ENCODE measurements around the gene ADAMTSL1.

Gene ADAMTSL1

GRCh38 chr9:18473652-18474279 lies at the start of gene ADAMTSL1:
ADAMTSL1 (plus strand) TSS chr9:18474153; CDS start chr9:18474233, 80 bp downstream.
- no peak within 1 kb of the TSS for H3K27ac Mint-ChIP-seq
- no peaks in the 10 kb centered on the region for H3K4me1 Mint-ChIP-seq (ENCODE audit: low read depth)
- H3K9me3 Mint-ChIP-seq, result no peaks in the 10 kb centered on the region
- peaks cover 27% of the 10 kb centered on the region for H3K27me3 Mint-ChIP-seq
- H3K4me3 Mint-ChIP-seq, result no peak within 1 kb of the TSS
- no peaks in the 10 kb centered on the region for H3K36me3 Mint-ChIP-seq (ENCODE audit: low read depth)

- no peaks in the 10 kb centered on the region for H3K4me1 Mint-ChIP-seq (ENCODE audit: low read depth)
- no peaks in the 10 kb centered on the region for H3K36me3 Mint-ChIP-seq (ENCODE audit: low read depth)
- no peak overlapping the region for H3K4me3 Mint-ChIP-seq
- no peaks in the 10 kb centered on the region for H3K27me3 Mint-ChIP-seq
- H3K9me3 Mint-ChIP-seq, result no peaks in the 10 kb centered on the region
- H3K27ac Mint-ChIP-seq, result no peak overlapping the region
These were observed 46.3 kb upstream of the ADAMTSL1 start for GRCh38 chr9:18427691-18428090.

- H3K36me3 Mint-ChIP-seq (ENCODE audit: low read depth), result no peaks in the 10 kb centered on the region
- H3K27ac Mint-ChIP-seq, result no peak overlapping the region
- no peak overlapping the region for H3K4me3 Mint-ChIP-seq
- H3K4me1 Mint-ChIP-seq (ENCODE audit: low read depth), result no peaks in the 10 kb centered on the region
- no peaks in the 10 kb centered on the region for H3K9me3 Mint-ChIP-seq
- H3K27me3 Mint-ChIP-seq, result peaks cover under 1% of the 10 kb centered on the region
These were observed 45.3 kb upstream of the ADAMTSL1 start for GRCh38 chr9:18428661-18429060.

GRCh38 chr9:18429070-18429469 lies 44.9 kb upstream of the ADAMTSL1 start:
- Mint-ChIP-seq H3K27me3 (peaks cover 3% of the 10 kb centered on the region), H3K4me1 (ENCODE audit: low read depth) (no peaks in the 10 kb centered on the region), H3K9me3 (no peaks in the 10 kb centered on the region), H3K36me3 (ENCODE audit: low read depth) (no peaks in the 10 kb centered on the region), H3K4me3 (no peak overlapping the region), H3K27ac (no peak overlapping the region)

- no peaks in the 10 kb centered on the region for H3K36me3 Mint-ChIP-seq (ENCODE audit: low read depth)
- no peak overlapping the region for H3K27ac Mint-ChIP-seq
- H3K9me3 Mint-ChIP-seq, result no peaks in the 10 kb centered on the region
- peaks cover 26% of the 10 kb centered on the region for H3K27me3 Mint-ChIP-seq
- H3K4me3 Mint-ChIP-seq, result no peak overlapping the region
- H3K4me1 Mint-ChIP-seq (ENCODE audit: low read depth), result peaks cover 3% of the 10 kb centered on the region
These were observed 40.3 kb upstream of the ADAMTSL1 start for GRCh38 chr9:18433620-18434019.

- Mint-ChIP-seq H3K27me3 (peaks cover 39% of the 10 kb centered on the region), H3K36me3 (ENCODE audit: low read depth) (no peaks in the 10 kb centered on the region), H3K9me3 (no peaks in the 10 kb centered on the region), H3K4me1 (ENCODE audit: low read depth) (peaks cover 3% of the 10 kb centered on the region), H3K27ac (no peak overlapping the region), H3K4me3 (no peak overlapping the region)
These were observed 36.4 kb upstream of the ADAMTSL1 start for GRCh38 chr9:18437315-18438201.

- peaks cover 39% of the 10 kb centered on the region for H3K27me3 Mint-ChIP-seq
- H3K4me3 Mint-ChIP-seq, result no peak overlapping the region
- no peak overlapping the region for H3K27ac Mint-ChIP-seq
- no peaks in the 10 kb centered on the region for H3K36me3 Mint-ChIP-seq (ENCODE audit: low read depth)
- H3K9me3 Mint-ChIP-seq, result no peaks in the 10 kb centered on the region
- peaks cover 3% of the 10 kb centered on the region for H3K4me1 Mint-ChIP-seq (ENCODE audit: low read depth)
These were observed 35.5 kb upstream of the ADAMTSL1 start for GRCh38 chr9:18438300-18438925.

- Mint-ChIP-seq H3K4me3 (no peak overlapping the region), H3K4me1 (ENCODE audit: low read depth) (peaks cover 3% of the 10 kb centered on the region), H3K36me3 (ENCODE audit: low read depth) (no peaks in the 10 kb centered on the region), H3K9me3 (no peaks in the 10 kb centered on the region), H3K27ac (no peak overlapping the region), H3K27me3 (peaks cover 36% of the 10 kb centered on the region)
These were observed 35.0 kb upstream of the ADAMTSL1 start for GRCh38 chr9:18438951-18439350.

GRCh38 chr9:18441261-18441660 lies 32.7 kb upstream of the ADAMTSL1 start:
- Mint-ChIP-seq H3K4me3 (no peak overlapping the region), H3K27me3 (peaks cover 29% of the 10 kb centered on the region), H3K27ac (no peak overlapping the region), H3K36me3 (ENCODE audit: low read depth) (no peaks in the 10 kb centered on the region), H3K4me1 (ENCODE audit: low read depth) (peaks cover 3% of the 10 kb centered on the region), H3K9me3 (no peaks in the 10 kb centered on the region)

GRCh38 chr9:18442629-18443491 lies 31.1 kb upstream of the ADAMTSL1 start:
- peaks cover 20% of the 10 kb centered on the region for H3K27me3 Mint-ChIP-seq
- no peak overlapping the region for H3K4me3 Mint-ChIP-seq
- no peak overlapping the region for H3K27ac Mint-ChIP-seq
- peaks cover 2% of the 10 kb centered on the region for H3K4me1 Mint-ChIP-seq (ENCODE audit: low read depth)
- H3K9me3 Mint-ChIP-seq, result no peaks in the 10 kb centered on the region
- H3K36me3 Mint-ChIP-seq (ENCODE audit: low read depth), result no peaks in the 10 kb centered on the region

- Mint-ChIP-seq H3K4me1 (ENCODE audit: low read depth) (no peaks in the 10 kb centered on the region), H3K36me3 (ENCODE audit: low read depth) (no peaks in the 10 kb centered on the region), H3K4me3 (no peak overlapping the region), H3K27ac (no peak overlapping the region), H3K27me3 (peaks cover 4% of the 10 kb centered on the region), H3K9me3 (no peaks in the 10 kb centered on the region)
These were observed 26.8 kb upstream of the ADAMTSL1 start for GRCh38 chr9:18447131-18447530.

- H3K4me1 Mint-ChIP-seq (ENCODE audit: low read depth), result no peaks in the 10 kb centered on the region
- no peak overlapping the region for H3K27ac Mint-ChIP-seq
- peaks cover 4% of the 10 kb centered on the region for H3K27me3 Mint-ChIP-seq
- no peak overlapping the region for H3K4me3 Mint-ChIP-seq
- H3K9me3 Mint-ChIP-seq, result no peaks in the 10 kb centered on the region
- no peaks in the 10 kb centered on the region for H3K36me3 Mint-ChIP-seq (ENCODE audit: low read depth)
These were observed 26.4 kb upstream of the ADAMTSL1 start for GRCh38 chr9:18447541-18447940.

- H3K9me3 Mint-ChIP-seq, result no peaks in the 10 kb centered on the region
- no peaks in the 10 kb centered on the region for H3K36me3 Mint-ChIP-seq (ENCODE audit: low read depth)
- no peaks in the 10 kb centered on the region for H3K4me1 Mint-ChIP-seq (ENCODE audit: low read depth)
- H3K27ac Mint-ChIP-seq, result no peak overlapping the region
- H3K27me3 Mint-ChIP-seq, result peaks cover 4% of the 10 kb centered on the region
- no peak overlapping the region for H3K4me3 Mint-ChIP-seq
These were observed 25.9 kb upstream of the ADAMTSL1 start for GRCh38 chr9:18448101-18448500.

GRCh38 chr9:18451406-18451805 lies 22.5 kb upstream of the ADAMTSL1 start:
- H3K27ac Mint-ChIP-seq, result no peak overlapping the region
- peaks cover 4% of the 10 kb centered on the region for H3K27me3 Mint-ChIP-seq
- no peaks in the 10 kb centered on the region for H3K9me3 Mint-ChIP-seq
- H3K4me1 Mint-ChIP-seq (ENCODE audit: low read depth), result no peaks in the 10 kb centered on the region
- H3K4me3 Mint-ChIP-seq, result no peak overlapping the region
- H3K36me3 Mint-ChIP-seq (ENCODE audit: low read depth), result no peaks in the 10 kb centered on the region

Measured in stimulated activated naive CD8-positive, alpha-beta T cell treated with anti-CD3 and anti-CD28 coated beads, Interleukin-15, Interleukin-2, amounts not matched to agents 100 ng/mL and 50 ng/mL, for 24 hours (primary cell).